HepG2 (cell line): ENCODE data around the gene SHISA7. TPM values are rescaled to one million over a fixed set of nuclear protein-coding genes. Genes with fewer than 3 reads are reported as not detected.

ENCODE experiments used
- ATAC-seq: fragments of 200-7000 bp; cut with Tn5 transposase; 3 replicates; pipeline ENCODE4 v1.9.1; 2020; ENCODE audit warnings: mild to moderate bottlenecking, moderate library complexity
- BruUV-seq: library from RNA; stranded (reverse); fragments of 400-500 nt; replicated peaks from 2 replicates; lab custom pipeline; 2021; lab: Mats Ljungman, UMichigan
- CTCF ChIA-PET: fragments of 300-600 bp; formaldehyde crosslinking; extraction: SDS; loops from one replicate; lab custom pipeline; 2021; ENCODE audit warnings: low total read pairs, inconsistent platforms, low intra/inter-chr PET ratio; lab: Yijun Ruan, JAX
- POLR2A ChIA-PET: fragments of 350-600 bp; sonication (Branson Sonifier 250); formaldehyde crosslinking; loops from one replicate; lab custom pipeline; 2020; ENCODE audit warnings: antibody characterized with exemption, inconsistent platforms; lab: Yijun Ruan, JAX
- DNase-seq: peaks from one replicate; pipeline ENCODE4 v3.0.0-alpha.2; 2015; ENCODE audit warnings: low spot score
- FAIRE-seq: peaks from 3 replicates; lab custom pipeline; 2011; peaks lifted over from hg19 to GRCh38; lab: Jason Lieb, UNC
- H2AFZ ChIP-seq: one replicate; pipeline ENCODE4 v1.6.1; 2011; ENCODE audit warnings: low read length, inconsistent platforms
- H3K27ac ChIP-seq: fragments of 300-600 bp; 3 replicates; pipeline ENCODE4 v1.8.0; 2011; ENCODE audit warnings: mixed run types, mild to moderate bottlenecking, mixed read lengths, low read length, inconsistent platforms; ENCODE audit not compliant: insufficient read depth; ENCODE audit errors: extremely low read length
- H3K27me3 ChIP-seq, 2 experiments: fragments of 200-600 bp in 1 of 2; 2 replicates in 1 of 2; 3 replicates in 1 of 2; pipeline versions ENCODE4 v1.6.0 to v1.8.0; 2011; ENCODE audit warnings: low read length in 2 of 2, mild to moderate bottlenecking in 2 of 2, moderate library complexity in 2 of 2, inconsistent platforms in 1 of 2; ENCODE audit not compliant: insufficient read depth in 2 of 2, control insufficient read depth in 1 of 2
- H3K36me3 ChIP-seq, 2 experiments: fragments of 200-600 bp in 1 of 2; replicated peaks in 1 of 2; 2 replicates in 1 of 2; 3 replicates in 1 of 2; pipeline versions ENCODE4 v1.5.1 to v1.8.0; 2011; ENCODE audit warnings: low read length in 2 of 2, inconsistent platforms in 1 of 2; ENCODE audit not compliant: insufficient read depth in 2 of 2, control insufficient read depth in 1 of 2
- H3K4me1 ChIP-seq: 2 replicates; pipeline ENCODE4 v1.5.1; 2012; ENCODE audit warnings: low read length, inconsistent platforms; ENCODE audit not compliant: insufficient read depth
- H3K4me2 ChIP-seq: 2 replicates; pipeline ENCODE4 v1.6.0; 2011; ENCODE audit warnings: low read depth, low read length, inconsistent platforms
- H3K4me3 ChIP-seq, 3 experiments: fragments of 200-600 bp in 1 of 3; sonication (generic), shearing (Covaris generic) in 1 of 3; replicated peaks in 1 of 3; 2 replicates each; pipeline ENCODE4 v1.5.1; 2011 to 2016; ENCODE audit warnings: low read length in 3 of 3, inconsistent platforms in 2 of 3, low read depth in 2 of 3, mild to moderate bottlenecking in 2 of 3, control low read depth in 1 of 3, mixed read lengths in 1 of 3; ENCODE audit not compliant: insufficient read depth in 1 of 3
- H3K79me2 ChIP-seq: one replicate; pipeline ENCODE4 v1.6.1; 2011; ENCODE audit warnings: low read length, inconsistent platforms; ENCODE audit not compliant: insufficient read depth
- H3K9ac ChIP-seq: 2 replicates; pipeline ENCODE4 v1.6.0; 2011; ENCODE audit warnings: mild to moderate bottlenecking, low read depth, low read length, inconsistent platforms; ENCODE audit not compliant: insufficient read depth
- H3K9me3 ChIP-seq: 2 replicates; pipeline ENCODE4 v1.5.1; 2012; ENCODE audit warnings: mild to moderate bottlenecking, low read length
- H4K20me1 ChIP-seq: 2 replicates; pipeline ENCODE4 v1.6.0; 2011; ENCODE audit warnings: inconsistent platforms, mild to moderate bottlenecking, low read length, moderate library complexity; ENCODE audit not compliant: insufficient read depth
- ARHGAP35 ChIP-seq: sonication (generic); formaldehyde crosslinking; IDR thresholded peaks from 2 replicates; pipeline ENCODE4 v1.9.0; 2022; ENCODE audit warnings: mild to moderate bottlenecking, inconsistent platforms, moderate library complexity, missing genetic modification reagents, borderline replicate concordance
- FOXO4 ChIP-seq: sonication (generic); formaldehyde crosslinking; conservative IDR thresholded peaks from 2 replicates; pipeline ENCODE4 v1.8.1; 2023; ENCODE audit warnings: missing genetic modification reagents
- MIXL1 ChIP-seq: IDR thresholded peaks from 2 replicates; pipeline ENCODE4 v1.6.1; 2016
- NFYB ChIP-seq: sonication (generic); formaldehyde crosslinking; IDR thresholded peaks from 2 replicates; pipeline ENCODE4 v1.4.0; 2020; ENCODE audit warnings: missing genetic modification reagents
- SAFB2 ChIP-seq: sonication (generic); formaldehyde crosslinking; IDR thresholded peaks from 2 replicates; pipeline ENCODE4 v1.5.1; 2020; ENCODE audit warnings: missing genetic modification reagents, low read depth, mild to moderate bottlenecking, borderline replicate concordance
- SRY ChIP-seq: sonication (generic); formaldehyde crosslinking; IDR thresholded peaks from 2 replicates; pipeline ENCODE4 v1.8.0; 2022; ENCODE audit warnings: mild to moderate bottlenecking, missing genetic modification reagents
- THRA ChIP-seq: sonication (generic); formaldehyde crosslinking; IDR thresholded peaks from 2 replicates; pipeline ENCODE4 v1.4.0; 2020; ENCODE audit warnings: missing genetic modification reagents, borderline replicate concordance
- ZFP41 ChIP-seq: sonication (generic); formaldehyde crosslinking; IDR thresholded peaks from 2 replicates; pipeline ENCODE4 v1.4.0; 2020; ENCODE audit warnings: mild to moderate bottlenecking, missing genetic modification reagents, borderline replicate concordance
- ZNF775 ChIP-seq: sonication (generic); formaldehyde crosslinking; IDR thresholded peaks from 2 replicates; pipeline ENCODE4 v1.4.0; 2020; ENCODE audit warnings: missing genetic modification reagents, mild to moderate bottlenecking, moderate library complexity, borderline replicate concordance
- WGBS: methylation state at CpG from one replicate; pipeline ENCODE4 v1.1.6; 2017; ENCODE audit warnings: low lambda C conversion rate; 5-methylcytosine and 5-hydroxymethylcytosine counted together
- in situ Hi-C: cut with HindIII; loops from 2 replicates; pipeline ENCODE4 v1.10.0; 2017; ENCODE audit warnings: low pct_unique_long_range_greater_than_20kb; ENCODE audit not compliant: extremely low pct_ligation_motif_present
- intact Hi-C: fragments of 100-400 bp; cut with micrococcal nuclease; formaldehyde crosslinking; loops from one replicate; pipeline ENCODE4 v1.10.0; 2022; ENCODE audit not compliant: unreplicated experiment
- polyA plus RNA-seq, 8 experiments: library from polyadenylated mRNA; depleted of rRNA in 3 of 8; stranded (reverse) in 7 of 8; unstranded in 1 of 8; fragments of >200 nt; fragmentation: Illumina TruSeq in 4 of 8; extraction: Trizol in 4 of 8; gene quantifications; 2 replicates each; pipeline versions ENCODE4 v1.2.1 to v1.2.3, GENCODE V29; 2011 to 2016; ENCODE audit warnings: low read depth in 4 of 8, missing spikeins in 1 of 8, mixed read lengths in 1 of 8; ENCODE audit not compliant: insufficient read depth in 1 of 8
- total RNA-seq, 5 experiments: library from RNA; depleted of rRNA; stranded (reverse); fragments of >200 nt; fragmentation: Illumina TruSeq; extraction: Trizol; gene quantifications; 2 replicates each; pipeline ENCODE4 v1.2.3, GENCODE V29; 2016; ENCODE audit warnings: low read depth in 1 of 5

The SHISA7 gene
- total and polyA plus RNA-seq, 2 of the 13 experiments (the other 11 are each of a cell fraction or from before 2014, with no cell fraction given): not detected

- Histone ChIP-seq H3K9me3 (no peaks in the 10 kb centered on the region), H3K4me2 (no peak overlapping the region), H2AFZ (no peak overlapping the region), H3K27me3 (peaks cover 16 to 67% of the 10 kb centered on the region in 2 experiments), H4K20me1 (no peaks in the 10 kb centered on the region), H3K27ac (no peak overlapping the region), H3K36me3 (no peaks in the 10 kb centered on the region), H3K79me2 (no peaks in the 10 kb centered on the region), H3K9ac (no peak overlapping the region), H3K4me3 (no peak overlapping the region), H3K4me1 (peaks cover 12% of the 10 kb centered on the region)
- POLR2A ChIA-PET: no interaction called here
- intact Hi-C loops: no loop called here
- CTCF ChIA-PET: no interaction called here
- TF ChIP-seq SRY (no peak), THRA (CRISPR knock-in tag) (no peak), NFYB (no peak), MIXL1 (CRISPR knock-in tag) (no peak), ZNF775 (CRISPR knock-in tag) (no peak), FOXO4 (no peak), ZFP41 (CRISPR knock-in tag) (no peak), SAFB2 (CRISPR knock-in tag) (no peak), ARHGAP35 (CRISPR knock-in tag) (no peak)
- in situ Hi-C loops: no loop called here
- no peak for DNase-seq
- no peak for ATAC-seq
- no TSS peak for BruUV-seq
- 31% methylated on average over 11 of the region's 12 CpGs for WGBS
- no peak for FAIRE-seq
These were observed 49.4 kb upstream of the SHISA7 start for GRCh38 chr19:55492362-55492944.
